A673 (cell line): ENCODE results near the gene WNT7A.

ENCODE experiments used
- CTCF ChIP-seq: fragments of 300-800, 200-600 bp; sonication (generic); conservative IDR thresholded peaks from 2 replicates; pipeline ENCODE4 v1.5.1; 2017; ENCODE audit warnings: low read depth, mild to moderate bottlenecking, antibody characterized with exemption, low read length, moderate library complexity, mixed read lengths
- EZH2 ChIP-seq: fragments of 200-600 bp; sonication (generic); IDR thresholded peaks from 2 replicates; pipeline ENCODE4 v1.6.1; 2017; ENCODE audit warnings: borderline replicate concordance, low read depth, mild to moderate bottlenecking, mixed read lengths, antibody characterized with exemption, low read length; ENCODE audit not compliant: poor library complexity, severe bottlenecking

DNA sequence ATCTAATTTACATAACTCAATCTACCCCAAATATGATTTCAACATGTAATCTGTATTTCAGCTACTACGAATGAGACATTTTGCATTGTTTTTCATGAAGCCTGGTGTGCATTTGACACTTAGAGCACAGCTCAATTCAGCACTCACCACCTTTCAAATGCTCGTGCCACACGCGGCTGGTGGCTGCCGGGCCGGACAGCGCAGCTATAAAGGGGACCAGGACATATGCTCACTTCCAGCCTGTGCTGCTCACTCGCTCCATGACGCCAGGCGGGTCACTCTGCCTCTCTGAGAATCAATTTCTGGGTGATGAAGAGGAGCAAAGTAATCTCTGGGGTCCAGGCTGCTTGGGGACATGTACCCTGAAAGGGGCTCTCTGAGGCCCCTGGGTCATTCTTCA, 93.1 kb downstream of the WNT7A start:
- no peak for TF ChIP-seq CTCF
- no peak for TF ChIP-seq EZH2
